Loucy (cell line): Measurements from ENCODE around the gene GRID2.

ENCODE experiments used
- H2AFZ ChIP-seq: fragments of 200-600 bp; sonication (generic); 2 replicates; pipeline ENCODE4 v1.6.0; 2016; ENCODE audit warnings: antibody characterized with exemption, mild to moderate bottlenecking, low read length, moderate library complexity
- H3F3A ChIP-seq: fragments of 200-600 bp; 2 replicates; pipeline ENCODE4 v1.6.0; 2016; ENCODE audit warnings: antibody characterized with exemption, low read depth, mild to moderate bottlenecking
- H3K27me3 ChIP-seq: fragments of 200-600 bp; sonication (generic); 2 replicates; pipeline ENCODE4 v1.6.1; 2014; ENCODE audit warnings: low read length, mild to moderate bottlenecking; ENCODE audit not compliant: insufficient read depth, poor library complexity, severe bottlenecking
- H3K36me3 ChIP-seq: fragments of 200-600 bp; sonication (generic); 2 replicates; pipeline ENCODE4 v1.6.1; 2016; ENCODE audit warnings: low read length; ENCODE audit not compliant: insufficient read depth
- H3K4me1 ChIP-seq: fragments of 200-600 bp; sonication (generic); 2 replicates; pipeline ENCODE4 v1.5.1; 2014; ENCODE audit warnings: low read length, mild to moderate bottlenecking; ENCODE audit not compliant: insufficient read depth, poor library complexity, severe bottlenecking
- H3K4me2 ChIP-seq: fragments of 200-600 bp; sonication (generic); 2 replicates; pipeline ENCODE4 v1.6.0; 2014; ENCODE audit warnings: antibody characterized with exemption, low read length, low read depth, mild to moderate bottlenecking; ENCODE audit not compliant: poor library complexity, severe bottlenecking
- H3K4me3 ChIP-seq: fragments of 200-600 bp; sonication (generic); 2 replicates; pipeline ENCODE4 v1.5.1; 2014; ENCODE audit warnings: low read length, mild to moderate bottlenecking, mixed read lengths; ENCODE audit not compliant: poor library complexity, severe bottlenecking
- H3K79me2 ChIP-seq: fragments of 200-600 bp; sonication (generic); 2 replicates; pipeline ENCODE4 v1.6.1; 2014; ENCODE audit warnings: low read length; ENCODE audit not compliant: insufficient read depth
- H3K9ac ChIP-seq: fragments of 200-600 bp; sonication (generic); 2 replicates; pipeline ENCODE4 v1.6.0; 2014; ENCODE audit warnings: mild to moderate bottlenecking, low read depth, low read length, moderate library complexity; ENCODE audit not compliant: poor library complexity, severe bottlenecking
- H3K9me2 ChIP-seq: fragments of 200-600 bp; sonication (generic); replicated peaks from 2 replicates; pipeline ENCODE4 v1.6.1; 2016; ENCODE audit warnings: low read depth, low read length, mixed read lengths
- H3K9me3 ChIP-seq: fragments of 200-600 bp; sonication (generic); 2 replicates; pipeline ENCODE4 v1.6.1; 2014; ENCODE audit warnings: mild to moderate bottlenecking, antibody characterized with exemption, low read length, low read depth; ENCODE audit not compliant: insufficient read depth
- H4K20me1 ChIP-seq: fragments of 200-600 bp; sonication (generic); 2 replicates; pipeline ENCODE4 v1.6.0; 2014; ENCODE audit warnings: antibody characterized with exemption, low read length, mild to moderate bottlenecking; ENCODE audit not compliant: insufficient read depth, poor library complexity, severe bottlenecking
- EZH2phosphoT487 ChIP-seq: fragments of 200-600 bp; IDR thresholded peaks from 2 replicates; pipeline ENCODE4 v1.6.1; 2018; ENCODE audit warnings: antibody characterized with exemption, mild to moderate bottlenecking, moderate library complexity, borderline replicate concordance
- TF ChIP-seq, protein P1 (sequence below): fragments of 200-600 bp; sonication (generic); conservative IDR thresholded peaks from 2 replicates; pipeline ENCODE4 v1.5.1; 2014; ENCODE audit warnings: mild to moderate bottlenecking, antibody characterized with exemption, low read length

GRID2 gene

DNA sequence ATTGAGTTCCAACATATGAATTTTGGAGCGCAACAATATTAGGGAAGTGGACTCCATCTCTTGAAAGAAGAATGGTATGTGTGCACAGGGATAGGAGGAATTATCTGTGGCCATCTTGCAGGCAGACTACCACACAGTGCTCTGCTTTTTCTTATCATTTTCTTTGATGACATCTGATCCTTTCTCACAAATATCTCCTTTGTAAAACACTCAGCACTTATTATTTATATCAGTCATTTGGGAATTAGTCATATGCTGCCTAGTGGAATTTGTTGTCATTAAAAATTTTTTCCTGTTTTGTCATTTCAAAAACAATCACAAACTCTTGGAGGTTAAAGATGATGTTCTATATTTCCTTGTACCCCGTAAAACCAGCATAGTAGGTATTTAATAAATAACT is 1080.5 kb downstream of the GRID2 start:
- no peaks in the 10 kb centered on the region for H4K20me1 ChIP-seq
- TF ChIP-seq EZH2phosphoT487, result no peak
- TF ChIP-seq, protein P1, sequence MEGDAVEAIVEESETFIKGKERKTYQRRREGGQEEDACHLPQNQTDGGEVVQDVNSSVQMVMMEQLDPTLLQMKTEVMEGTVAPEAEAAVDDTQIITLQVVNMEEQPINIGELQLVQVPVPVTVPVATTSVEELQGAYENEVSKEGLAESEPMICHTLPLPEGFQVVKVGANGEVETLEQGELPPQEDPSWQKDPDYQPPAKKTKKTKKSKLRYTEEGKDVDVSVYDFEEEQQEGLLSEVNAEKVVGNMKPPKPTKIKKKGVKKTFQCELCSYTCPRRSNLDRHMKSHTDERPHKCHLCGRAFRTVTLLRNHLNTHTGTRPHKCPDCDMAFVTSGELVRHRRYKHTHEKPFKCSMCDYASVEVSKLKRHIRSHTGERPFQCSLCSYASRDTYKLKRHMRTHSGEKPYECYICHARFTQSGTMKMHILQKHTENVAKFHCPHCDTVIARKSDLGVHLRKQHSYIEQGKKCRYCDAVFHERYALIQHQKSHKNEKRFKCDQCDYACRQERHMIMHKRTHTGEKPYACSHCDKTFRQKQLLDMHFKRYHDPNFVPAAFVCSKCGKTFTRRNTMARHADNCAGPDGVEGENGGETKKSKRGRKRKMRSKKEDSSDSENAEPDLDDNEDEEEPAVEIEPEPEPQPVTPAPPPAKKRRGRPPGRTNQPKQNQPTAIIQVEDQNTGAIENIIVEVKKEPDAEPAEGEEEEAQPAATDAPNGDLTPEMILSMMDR, result no peak
- no peaks in the 10 kb centered on the region for H3K79me2 ChIP-seq
- H3F3A ChIP-seq, result no peaks in the 10 kb centered on the region
- H3K4me2 ChIP-seq, result no peak overlapping the region
- no peaks in the 10 kb centered on the region for H3K9me3 ChIP-seq
- H2AFZ ChIP-seq, result no peak overlapping the region
- no peaks in the 10 kb centered on the region for H3K9me2 ChIP-seq
- H3K9ac ChIP-seq, result no peak overlapping the region
- H3K4me1 ChIP-seq, result no peaks in the 10 kb centered on the region
- no peaks in the 10 kb centered on the region for H3K36me3 ChIP-seq
- H3K4me3 ChIP-seq, result no peak overlapping the region
- no peaks in the 10 kb centered on the region for H3K27me3 ChIP-seq

DNA sequence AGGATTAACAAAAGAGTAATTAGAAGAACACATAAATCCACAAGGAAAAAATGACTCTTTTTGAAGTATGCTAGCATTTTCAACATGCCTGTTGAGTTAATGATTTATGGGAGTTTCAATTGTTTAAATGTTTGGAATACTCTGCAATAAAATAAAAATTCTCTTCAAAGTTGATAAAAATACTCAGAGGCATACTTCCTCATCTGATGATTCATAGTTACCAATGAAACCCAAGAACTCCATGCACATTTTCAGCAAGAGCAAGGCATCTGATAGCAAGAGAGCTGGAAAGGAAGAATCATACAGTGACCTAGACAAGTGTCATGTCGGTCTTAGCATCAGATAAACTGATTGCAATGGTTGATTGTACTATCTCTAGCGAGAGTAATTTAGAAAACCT is 1081.1 kb downstream of the GRID2 start:
- no peak overlapping the region for H2AFZ ChIP-seq
- no peak overlapping the region for H3K4me2 ChIP-seq
- H4K20me1 ChIP-seq, result no peaks in the 10 kb centered on the region
- no peaks in the 10 kb centered on the region for H3K9me2 ChIP-seq
- no peaks in the 10 kb centered on the region for H3K27me3 ChIP-seq
- no peaks in the 10 kb centered on the region for H3K79me2 ChIP-seq
- no peaks in the 10 kb centered on the region for H3K9me3 ChIP-seq
- TF ChIP-seq, protein P1, result no peak
- no peak for TF ChIP-seq EZH2phosphoT487
- no peaks in the 10 kb centered on the region for H3F3A ChIP-seq
- H3K4me3 ChIP-seq, result no peak overlapping the region
- no peak overlapping the region for H3K9ac ChIP-seq
- no peaks in the 10 kb centered on the region for H3K4me1 ChIP-seq
- H3K36me3 ChIP-seq, result no peaks in the 10 kb centered on the region

DNA sequence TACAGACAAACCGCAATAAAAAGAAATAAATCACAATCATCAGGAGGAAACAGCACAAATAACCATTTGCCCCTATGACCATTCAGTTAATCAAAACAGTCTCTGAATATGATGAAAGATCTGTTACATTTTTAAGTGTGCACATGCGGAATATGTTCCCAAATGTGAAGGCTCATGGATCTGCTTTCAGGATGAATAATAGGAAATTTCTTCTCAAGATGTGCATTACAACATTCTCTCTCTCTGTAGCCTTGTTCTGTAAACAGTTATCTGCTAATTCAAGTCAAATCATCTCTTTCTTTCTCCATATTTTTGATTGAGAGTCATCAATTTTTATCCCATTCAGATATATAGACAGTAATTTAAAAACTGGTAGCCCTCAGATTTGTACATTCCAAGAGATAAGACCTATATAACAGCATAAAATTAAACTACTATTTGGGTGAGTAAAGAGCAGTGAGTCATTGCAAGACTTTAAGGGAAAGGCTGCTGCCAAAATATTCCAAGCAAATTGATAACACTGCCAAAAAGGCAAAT is 1090.8 kb downstream of the GRID2 start:
- TF ChIP-seq EZH2phosphoT487, result no peak
- Histone ChIP-seq H3K27me3 (no peaks in the 10 kb centered on the region), H3K9me2 (no peaks in the 10 kb centered on the region), H2AFZ (no peak overlapping the region), H3K4me2 (no peak overlapping the region), H3K79me2 (no peaks in the 10 kb centered on the region), H3K4me3 (no peak overlapping the region), H3K9ac (no peak overlapping the region), H3K9me3 (no peaks in the 10 kb centered on the region), H4K20me1 (no peaks in the 10 kb centered on the region), H3F3A (no peaks in the 10 kb centered on the region), H3K4me1 (no peaks in the 10 kb centered on the region), H3K36me3 (no peaks in the 10 kb centered on the region)

DNA sequence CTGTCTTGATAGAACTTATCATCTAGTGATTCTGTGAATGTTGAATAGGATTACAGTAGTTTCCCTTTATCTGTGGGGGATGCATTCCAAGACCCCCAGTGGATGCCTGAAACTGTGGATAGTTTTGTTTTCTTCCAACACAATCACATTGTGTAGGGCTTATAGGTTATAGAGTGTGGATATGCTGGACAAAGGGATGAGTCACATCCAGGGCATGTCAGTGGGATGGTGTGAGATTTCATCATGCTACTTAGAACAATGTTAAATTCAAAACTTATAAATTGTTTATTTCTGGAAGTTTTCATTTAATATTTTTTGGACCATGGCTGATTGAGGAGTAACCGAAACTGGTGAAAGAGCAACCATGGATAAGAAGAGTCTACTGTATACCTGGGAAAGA is 1092.5 kb downstream of the GRID2 start:
- no peaks in the 10 kb centered on the region for H3K9me2 ChIP-seq
- no peak overlapping the region for H2AFZ ChIP-seq
- no peaks in the 10 kb centered on the region for H3K9me3 ChIP-seq
- no peaks in the 10 kb centered on the region for H4K20me1 ChIP-seq
- no peak overlapping the region for H3K9ac ChIP-seq
- H3K4me3 ChIP-seq, result no peak overlapping the region
- H3K79me2 ChIP-seq, result no peaks in the 10 kb centered on the region
- no peak for TF ChIP-seq EZH2phosphoT487
- TF ChIP-seq, protein P1, result no peak
- H3F3A ChIP-seq, result no peaks in the 10 kb centered on the region
- H3K4me2 ChIP-seq, result no peak overlapping the region
- H3K27me3 ChIP-seq, result no peaks in the 10 kb centered on the region
- no peaks in the 10 kb centered on the region for H3K4me1 ChIP-seq
- no peaks in the 10 kb centered on the region for H3K36me3 ChIP-seq
